ENCODE data around the gene CPLANE2. TPM values are rescaled to one million over a fixed set of nuclear protein-coding genes. Genes with fewer than 3 reads are reported as not detected.
"Not testable (repeated sequence)": the region's sequence is repeated elsewhere in the genome, so short reads cannot be mapped to it uniquely, and the experiment has no call there.

CPLANE2 gene
- total RNA-seq, 1 experiment from 2014 or later, result 6.3 TPM

- peak overlapping the region in 1 of 3 experiments; percentile 80; a peak in 1 of 7 replicates for H3K27ac Mint-ChIP-seq
- Histone ChIP-seq H3K18ac (ENCODE audit: insufficient read length, low read depth, low read length) (no peak overlapping the region), H4K8ac (replicated peaks; ENCODE audit: insufficient read length, low read depth, low read length) (no peak overlapping the region), H3K23me2 (ENCODE audit: insufficient read length, low read depth, low read length, poor library complexity, severe bottlenecking) (no peaks in the 10 kb centered on the region), H2AFZ (ENCODE audit: low read length) (no peak overlapping the region), H3K79me1 (ENCODE audit: insufficient read depth, low read depth, low read length, poor library complexity, severe bottlenecking) (no peaks in the 10 kb centered on the region), H2AK5ac (ENCODE audit: insufficient read length, low read length) (no peak overlapping the region), H3K23ac (ENCODE audit: insufficient read length, low read depth, low read length) (no peak overlapping the region), H4K20me1 (ENCODE audit: control insufficient read depth, insufficient read depth, insufficient read length) (no peaks in the 10 kb centered on the region), H2BK12ac (ENCODE audit: insufficient read length, low read depth, low read length) (no peak overlapping the region), H3K4ac (ENCODE audit: low read depth, low read length) (no peak overlapping the region), H3K79me2 (ENCODE audit: insufficient read depth, low read length) (no peaks in the 10 kb centered on the region), H3T11ph (ENCODE audit: low read length) (no peak overlapping the region), H3K9ac (ENCODE audit: extremely low read depth, insufficient read length, low read length) (no peak overlapping the region), H4K91ac (ENCODE audit: insufficient read length, low read depth, low read length) (no peak overlapping the region), H2BK20ac (ENCODE audit: low read depth, low read length, poor library complexity, severe bottlenecking) (no peak overlapping the region), H3K56ac (ENCODE audit: insufficient read length, low read depth, low read length) (no peak overlapping the region), H3K4me2 (ENCODE audit: insufficient read depth, insufficient read length, low read length) (no peak overlapping the region), H2BK5ac (ENCODE audit: insufficient read length, low read length) (no peak overlapping the region), H4K5ac (ENCODE audit: insufficient read length, low read depth, low read length) (no peak overlapping the region), H2BK120ac (ENCODE audit: low read depth, low read length, poor library complexity, severe bottlenecking) (no peak overlapping the region), H3K4me1 (ENCODE audit: insufficient read depth, low read length) (no peaks in the 10 kb centered on the region), H2BK15ac (ENCODE audit: low read depth, low read length) (no peak overlapping the region), H3K14ac (ENCODE audit: insufficient read depth, low read length) (no peak overlapping the region), H3K9me3 (ENCODE audit: control insufficient read depth, low read depth, low read length) (no peaks in the 10 kb centered on the region), H3K27me3 (ENCODE audit: insufficient read depth, low read length) (no peaks in the 10 kb centered on the region), H3K27ac (ENCODE audit: insufficient read length, low read depth, low read length) (no peak overlapping the region)
- H3K4me1 Mint-ChIP-seq, result peaks cover 6 to 14% of the 10 kb centered on the region in 2 experiments
- H3K9me3 Mint-ChIP-seq, result no peaks in the 10 kb centered on the region
- no peak overlapping the region for H3K4me3 Mint-ChIP-seq
- no CpG with 5 or more reads among the region's 3 CpGs for WGBS (ENCODE audit: extremely low coverage, insufficient read length, low lambda C conversion rate)
- DNase-seq, result no peak
- H3K27me3 Mint-ChIP-seq (ENCODE audit: low read depth), result no peaks in the 10 kb centered on the region
- H3K36me3 Mint-ChIP-seq (ENCODE audit: insufficient read depth in 1 of 3, low read depth in 3 of 3), result peaks cover 4 to 19% (median 15%) of the 10 kb centered on the region in 3 experiments; a peak in 5 of 7 replicates
- TF ChIP-seq CTCF (conservative IDR thresholded peaks at IDR 0.05), result no peak
Measured at GRCh38 chr1:16257968-16258367, 21.0 kb upstream of the CPLANE2 start.

GRCh38 chr1:16257556-16257955, 20.6 kb upstream of the CPLANE2 start:
- not testable (repeated sequence) for H3K23ac ChIP-seq (ENCODE audit: insufficient read length, low read depth, low read length); H4K8ac ChIP-seq (replicated peaks; ENCODE audit: insufficient read length, low read depth, low read length); H4K20me1 ChIP-seq (ENCODE audit: control insufficient read depth, insufficient read depth, insufficient read length); H3K23me2 ChIP-seq (ENCODE audit: insufficient read length, low read depth, low read length, poor library complexity, severe bottlenecking); H3K27ac ChIP-seq (ENCODE audit: insufficient read length, low read depth, low read length); H3K9me3 ChIP-seq (ENCODE audit: control insufficient read depth, low read depth, low read length); H3K9ac ChIP-seq (ENCODE audit: extremely low read depth, insufficient read length, low read length); H4K5ac ChIP-seq (ENCODE audit: insufficient read length, low read depth, low read length); H3K56ac ChIP-seq (ENCODE audit: insufficient read length, low read depth, low read length); H2BK120ac ChIP-seq (ENCODE audit: low read depth, low read length, poor library complexity, severe bottlenecking); H3K4ac ChIP-seq (ENCODE audit: low read depth, low read length); H3K27me3 Mint-ChIP-seq (ENCODE audit: low read depth); H4K91ac ChIP-seq (ENCODE audit: insufficient read length, low read depth, low read length); H3T11ph ChIP-seq (ENCODE audit: low read length); H3K18ac ChIP-seq (ENCODE audit: insufficient read length, low read depth, low read length); H3K14ac ChIP-seq (ENCODE audit: insufficient read depth, low read length); DNase-seq; H3K4me2 ChIP-seq (ENCODE audit: insufficient read depth, insufficient read length, low read length); H3K4me3 Mint-ChIP-seq; H2BK15ac ChIP-seq (ENCODE audit: low read depth, low read length); H2BK12ac ChIP-seq (ENCODE audit: insufficient read length, low read depth, low read length); H3K4me1 ChIP-seq (ENCODE audit: insufficient read depth, low read length); H3K27me3 ChIP-seq (ENCODE audit: insufficient read depth, low read length); H3K79me1 ChIP-seq (ENCODE audit: insufficient read depth, low read depth, low read length, poor library complexity, severe bottlenecking); H2AFZ ChIP-seq (ENCODE audit: low read length); H2AK5ac ChIP-seq (ENCODE audit: insufficient read length, low read length); H3K79me2 ChIP-seq (ENCODE audit: insufficient read depth, low read length); H2BK5ac ChIP-seq (ENCODE audit: insufficient read length, low read length); H2BK20ac ChIP-seq (ENCODE audit: low read depth, low read length, poor library complexity, severe bottlenecking); H3K9me3 Mint-ChIP-seq
- peaks cover 6 to 14% of the 10 kb centered on the region in 2 experiments for H3K4me1 Mint-ChIP-seq
- peaks cover 4 to 23% (median 18%) of the 10 kb centered on the region in 3 experiments; a peak in 5 of 7 replicates for H3K36me3 Mint-ChIP-seq (ENCODE audit: insufficient read depth in 1 of 3, low read depth in 3 of 3)
- peak overlapping the region in 2 of 3 experiments; percentile 4 to 68; a peak in 3 of 7 replicates for H3K27ac Mint-ChIP-seq
- no CpG with 5 or more reads among the region's 3 CpGs for WGBS (ENCODE audit: extremely low coverage, insufficient read length, low lambda C conversion rate)

Measured in H9 (cell line).